ENCODE data around the gene CD109. TPM values are rescaled to one million over a fixed set of nuclear protein-coding genes. Genes with fewer than 3 reads are reported as not detected.

Gene CD109
- total and polyA plus RNA-seq, 2 of the 4 experiments (the other 2 are of a cell fraction) = 3.6 to 5.0 TPM

DNA sequence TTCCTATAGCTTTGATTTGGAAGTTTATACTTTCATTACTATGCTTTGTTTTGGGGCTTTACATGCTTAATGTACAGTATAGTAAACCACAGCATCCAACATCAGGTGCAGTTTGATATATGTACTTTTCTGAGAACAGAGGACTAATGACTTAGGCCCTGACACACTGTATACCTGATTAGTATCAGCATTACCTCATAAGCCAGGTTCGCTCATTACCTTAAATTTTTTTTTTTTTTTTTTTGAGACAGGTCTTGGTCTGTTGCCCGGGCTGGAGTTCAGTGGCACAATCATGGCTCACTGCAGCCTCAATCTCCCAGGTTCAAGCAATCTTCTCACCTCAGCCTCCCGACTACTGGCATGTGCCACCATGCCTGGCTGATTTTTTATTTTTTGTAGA lies 28.4 kb downstream of the CD109 start:
- H3K9me1 ChIP-seq (ENCODE audit: insufficient read depth, low read length) = peaks cover 10% of the 10 kb centered on the region
- H4K91ac ChIP-seq (ENCODE audit: insufficient read depth, low read depth, low read length) = no peak overlapping the region
- H3K4me1 ChIP-seq (ENCODE audit: control insufficient read depth, insufficient read depth, low read length) = peaks cover 5% of the 10 kb centered on the region
- no peak overlapping the region for H3K4ac ChIP-seq (ENCODE audit: low read depth, low read length)
- H3K9ac ChIP-seq (ENCODE audit: low read depth, low read length) = no peak overlapping the region
- ChIA-PET CTCF (no interaction called here), POLR2A (ENCODE audit: unreplicated experiment) (no interaction called here)
- peak overlapping the region; percentile 23; the same call in 1 of the 3 replicates for H2BK15ac ChIP-seq (ENCODE audit: low read depth, low read length)
- WGBS, 2 experiments (ENCODE audit: extremely low coverage in 2 of 2, insufficient read length in 1 of 2) = no CpG with 5 or more reads among the region's 3 CpGs
- peak overlapping the region; percentile 48; the same call in 1 of the 2 replicates for H2AK5ac ChIP-seq (ENCODE audit: low read depth, low read length)
- no peak for TF ChIP-seq RAD21 (IDR thresholded peaks at IDR 0.05; ENCODE audit: low read length)
- TF ChIP-seq BHLHE40 (IDR thresholded peaks at IDR 0.05; ENCODE audit: low read depth, low read length) = no peak
- no peak for TF ChIP-seq CEBPB (IDR thresholded peaks at IDR 0.05; ENCODE audit: low read depth, low read length)
- TF ChIP-seq CTCF (conservative IDR thresholded peaks at IDR 0.05; ENCODE audit: low read depth, low read length) = no peak
- TF ChIP-seq MAZ (IDR thresholded peaks at IDR 0.05; ENCODE audit: borderline replicate concordance, low read depth, low read length) = no peak
- TF ChIP-seq NFE2L2 (IDR thresholded peaks at IDR 0.05; ENCODE audit: low read depth, low read length) = no peak
- TF ChIP-seq MAFK (IDR thresholded peaks at IDR 0.05; ENCODE audit: low read depth, low read length) = no peak
- TF ChIP-seq RFX5 (IDR thresholded peaks at IDR 0.05; ENCODE audit: low read depth, low read length) = no peak
- TF ChIP-seq, protein P1, sequence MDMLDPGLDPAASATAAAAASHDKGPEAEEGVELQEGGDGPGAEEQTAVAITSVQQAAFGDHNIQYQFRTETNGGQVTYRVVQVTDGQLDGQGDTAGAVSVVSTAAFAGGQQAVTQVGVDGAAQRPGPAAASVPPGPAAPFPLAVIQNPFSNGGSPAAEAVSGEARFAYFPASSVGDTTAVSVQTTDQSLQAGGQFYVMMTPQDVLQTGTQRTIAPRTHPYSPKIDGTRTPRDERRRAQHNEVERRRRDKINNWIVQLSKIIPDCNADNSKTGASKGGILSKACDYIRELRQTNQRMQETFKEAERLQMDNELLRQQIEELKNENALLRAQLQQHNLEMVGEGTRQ (IDR thresholded peaks at IDR 0.05; ENCODE audit: low read depth, low read length) = no peak
- TF ChIP-seq, protein P2, sequence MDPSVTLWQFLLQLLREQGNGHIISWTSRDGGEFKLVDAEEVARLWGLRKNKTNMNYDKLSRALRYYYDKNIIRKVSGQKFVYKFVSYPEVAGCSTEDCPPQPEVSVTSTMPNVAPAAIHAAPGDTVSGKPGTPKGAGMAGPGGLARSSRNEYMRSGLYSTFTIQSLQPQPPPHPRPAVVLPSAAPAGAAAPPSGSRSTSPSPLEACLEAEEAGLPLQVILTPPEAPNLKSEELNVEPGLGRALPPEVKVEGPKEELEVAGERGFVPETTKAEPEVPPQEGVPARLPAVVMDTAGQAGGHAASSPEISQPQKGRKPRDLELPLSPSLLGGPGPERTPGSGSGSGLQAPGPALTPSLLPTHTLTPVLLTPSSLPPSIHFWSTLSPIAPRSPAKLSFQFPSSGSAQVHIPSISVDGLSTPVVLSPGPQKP (IDR thresholded peaks at IDR 0.05; ENCODE audit: borderline replicate concordance, low read depth, low read length) = no peak
- TF ChIP-seq POLR2A (IDR thresholded peaks at IDR 0.05; ENCODE audit: low read depth, low read length) = no peak
- TF ChIP-seq RCOR1 (IDR thresholded peaks at IDR 0.05; ENCODE audit: insufficient replicate concordance, low read length) = no peak
- TF ChIP-seq CHD1 (IDR thresholded peaks at IDR 0.05; ENCODE audit: low read depth, low read length) = no peak
- no peak for TF ChIP-seq SMC3 (IDR thresholded peaks at IDR 0.05; ENCODE audit: low read depth, low read length)
- no peak for TF ChIP-seq FOS (IDR thresholded peaks at IDR 0.05; ENCODE audit: low read depth, low read length)
- no peak for TF ChIP-seq MXI1 (IDR thresholded peaks at IDR 0.05; ENCODE audit: borderline replicate concordance, low read depth, low read length)
- H3K79me1 ChIP-seq (ENCODE audit: low read depth in 1 of 2, low read length in 2 of 2) = peaks cover 6 to 21% of the 10 kb centered on the region in 2 experiments; a peak in 3 of 4 replicates
- ATAC-seq (ENCODE audit: low read depth) (no peak), DNase-seq (no peak)
- no peak overlapping the region for H3K4me3 ChIP-seq (ENCODE audit: insufficient read depth, low read depth, low read length)
- H4K5ac ChIP-seq (ENCODE audit: low read depth, low read length) = no peak overlapping the region
- BruUV-seq (replicated peaks) = no TSS peak
- dilution Hi-C loops (cut with HindIII; ENCODE audit: low sequenced_read_pairs, unreplicated experiment) = no loop called here
- no peak overlapping the region for H3K27ac ChIP-seq (ENCODE audit: insufficient read depth, low read length)
- no peaks in the 10 kb centered on the region for H4K20me1 ChIP-seq (ENCODE audit: insufficient read depth, low read length)
- H3K18ac ChIP-seq (ENCODE audit: low read depth, low read length) = no peak overlapping the region; the same call in 1 of the 2 replicates
- H3K27me3 ChIP-seq (ENCODE audit: control insufficient read depth, insufficient read depth, low read length) = no peaks in the 10 kb centered on the region
- no peak overlapping the region for H3K23ac ChIP-seq (ENCODE audit: low read depth, low read length)
- no peaks in the 10 kb centered on the region for H3K36me3 ChIP-seq (ENCODE audit: control insufficient read depth, insufficient read depth, low read length)
- intact Hi-C loops (cut with micrococcal nuclease) = no loop called here
- H3K14ac ChIP-seq (replicated peaks; ENCODE audit: low read depth, low read length) = no peak overlapping the region
- in situ Hi-C loops (cut with MboI; ENCODE audit: low sequenced_read_pairs) = no loop called here
- H2BK5ac ChIP-seq (ENCODE audit: low read depth, low read length, poor library complexity, severe bottlenecking) = no peak overlapping the region
- H2AFZ ChIP-seq (replicated peaks; ENCODE audit: low read length, poor library complexity) = no peak overlapping the region
- H4K8ac ChIP-seq (ENCODE audit: low read depth in 2 of 2, low read length in 2 of 2) = no peak overlapping the region
- H3K4me2 ChIP-seq (ENCODE audit: low read depth, low read length) = no peak overlapping the region
- no peaks in the 10 kb centered on the region for H3K9me3 ChIP-seq (ENCODE audit: control insufficient read depth, insufficient read depth, low read length)
- no peak overlapping the region for H3K56ac ChIP-seq (ENCODE audit: extremely low read depth, insufficient read depth, low read length)
- no peak overlapping the region for H2BK120ac ChIP-seq (ENCODE audit: low read depth, low read length)
- H2BK20ac ChIP-seq (ENCODE audit: low read depth, low read length) = no peak overlapping the region
- H2AK9ac ChIP-seq (replicated peaks; ENCODE audit: low read depth, low read length, poor library complexity) = no peak overlapping the region

Data from IMR-90 (cell line).